ENCODE measurements around the gene REV3L. TPM values are rescaled to one million over a fixed set of nuclear protein-coding genes. Genes with fewer than 3 reads are reported as not detected.
A peak's percentile ranks its signal among the peaks of the same experiment; 100 is the strongest.

The REV3L gene
- total and polyA plus RNA-seq, 2 of the 13 experiments (the other 11 are each of a cell fraction or from before 2014, with no cell fraction given): 12.8 to 31.3 TPM

GRCh38 chr6:111445861-111446267 lies 37.2 kb downstream of the REV3L start:
- H3K9ac ChIP-seq (ENCODE audit: insufficient read depth, low read depth, low read length): no peak overlapping the region
- FAIRE-seq (no peak), ATAC-seq (no peak), DNase-seq (ENCODE audit: low spot score) (no peak)
- H3K79me2 ChIP-seq (ENCODE audit: insufficient read depth, low read length): peaks cover 62% of the 10 kb centered on the region
- peak; percentile 66 to 72 for TF ChIP-seq MAFK (conservative IDR thresholded peaks at IDR 0.05 in 1 of 2, IDR thresholded peaks at IDR 0.05 in 1 of 2; ENCODE audit: low read length in 2 of 2)
- TF ChIP-seq MAFF (IDR thresholded peaks at IDR 0.05; ENCODE audit: low read depth, low read length): peak; percentile 59; the same call in 1 of the 2 replicates
- no peak for TF ChIP-seq ZNF761 (CRISPR knock-in tag; conservative IDR thresholded peaks at IDR 0.05)
- no peaks in the 10 kb centered on the region for H4K20me1 ChIP-seq (ENCODE audit: insufficient read depth, low read length)
- no peaks in the 10 kb centered on the region for H3K4me1 ChIP-seq (ENCODE audit: insufficient read depth, low read length)
- no peak overlapping the region for H3K4me3 ChIP-seq (replicated peaks in 1 of 3; ENCODE audit: insufficient read depth in 1 of 3, low read depth in 2 of 3, low read length in 3 of 3)
- no peaks in the 10 kb centered on the region; a peak in 1 of 5 replicates for H3K36me3 ChIP-seq (replicated peaks in 1 of 2; ENCODE audit: control insufficient read depth in 1 of 2, insufficient read depth in 2 of 2, low read length in 2 of 2)
- H3K27ac ChIP-seq (ENCODE audit: extremely low read length, insufficient read depth, low read length): no peak overlapping the region
- in situ Hi-C loops (cut with HindIII; ENCODE audit: extremely low pct_ligation_motif_present, low pct_unique_long_range_greater_than_20kb): no loop called here
- no peak overlapping the region for H2AFZ ChIP-seq (ENCODE audit: low read length)
- intact Hi-C loops (cut with micrococcal nuclease; ENCODE audit: unreplicated experiment): no loop called here
- CTCF ChIA-PET (ENCODE audit: low intra/inter-chr PET ratio, low total read pairs): no interaction called here
- no peak overlapping the region for H3K4me2 ChIP-seq (ENCODE audit: low read depth, low read length)
- no peaks in the 10 kb centered on the region for H3K27me3 ChIP-seq (ENCODE audit: control insufficient read depth in 1 of 2, insufficient read depth in 2 of 2, low read length in 2 of 2)
- no peaks in the 10 kb centered on the region for H3K9me3 ChIP-seq (ENCODE audit: low read length)
- BruUV-seq (replicated peaks): no TSS peak
- POLR2A ChIA-PET: no interaction called here

GRCh38 chr6:111444794-111445193 lies 38.2 kb downstream of the REV3L start:
- intact Hi-C loops (cut with micrococcal nuclease; ENCODE audit: unreplicated experiment) (no loop called here), in situ Hi-C loops (cut with HindIII; ENCODE audit: extremely low pct_ligation_motif_present, low pct_unique_long_range_greater_than_20kb) (no loop called here)
- Histone ChIP-seq H3K9ac (ENCODE audit: insufficient read depth, low read depth, low read length) (no peak overlapping the region), H3K4me3 (replicated peaks in 1 of 3; ENCODE audit: insufficient read depth in 1 of 3, low read depth in 2 of 3, low read length in 3 of 3) (no peak overlapping the region), H4K20me1 (ENCODE audit: insufficient read depth, low read length) (no peaks in the 10 kb centered on the region), H3K9me3 (ENCODE audit: low read length) (no peaks in the 10 kb centered on the region), H2AFZ (ENCODE audit: low read length) (no peak overlapping the region), H3K27ac (ENCODE audit: extremely low read length, insufficient read depth, low read length) (no peak overlapping the region), H3K27me3 (ENCODE audit: control insufficient read depth in 1 of 2, insufficient read depth in 2 of 2, low read length in 2 of 2) (no peaks in the 10 kb centered on the region), H3K36me3 (replicated peaks in 1 of 2; ENCODE audit: control insufficient read depth in 1 of 2, insufficient read depth in 2 of 2, low read length in 2 of 2) (no peaks in the 10 kb centered on the region; a peak in 1 of 5 replicates), H3K4me1 (ENCODE audit: insufficient read depth, low read length) (no peaks in the 10 kb centered on the region), H3K79me2 (ENCODE audit: insufficient read depth, low read length) (peaks cover 52% of the 10 kb centered on the region), H3K4me2 (ENCODE audit: low read depth, low read length) (no peak overlapping the region)
- no peak for ATAC-seq
- CTCF ChIA-PET (ENCODE audit: low intra/inter-chr PET ratio, low total read pairs): no interaction called here
- POLR2A ChIA-PET: no interaction called here
- DNase-seq (ENCODE audit: low spot score): no peak
- 97% methylated on average over 5 of the region's 5 CpGs for WGBS (ENCODE audit: low lambda C conversion rate)
- no TSS peak for BruUV-seq (replicated peaks)
- TF ChIP-seq ZNF33B (CRISPR knock-in tag; IDR thresholded peaks at IDR 0.05): no peak
- no peak for TF ChIP-seq AGO1 (IDR thresholded peaks at IDR 0.05; ENCODE audit: low read depth, low read length, poor library complexity, severe bottlenecking)
- no peak for FAIRE-seq

Data from HepG2 (cell line).